GM12892 (cell line): ENCODE measurements around the gene CACHD1.

ENCODE experiments used
- POLR2A ChIP-seq: IDR thresholded peaks from 2 replicates; pipeline ENCODE4 v1.6.1; 2011; ENCODE audit warnings: low read depth, low read length, control low read depth
- POLR2AphosphoS5 ChIP-seq: IDR thresholded peaks from 2 replicates; pipeline ENCODE4 v1.6.1; 2011; ENCODE audit warnings: low read depth, low read length, control low read depth
- TAF1 ChIP-seq: IDR thresholded peaks from 2 replicates; pipeline ENCODE4 v1.6.1; 2011; ENCODE audit warnings: low read depth, mild to moderate bottlenecking, control low read depth, low read length, borderline replicate concordance

- no peak for TF ChIP-seq POLR2AphosphoS5
- no peak for TF ChIP-seq POLR2A
- no peak for TF ChIP-seq TAF1
These were observed 43.6 kb downstream of the CACHD1 start for GRCh38 chr1:64513545-64513944.
